NCI-H187 (cell line): ENCODE measurements around the gene CDK9.
A peak's percentile ranks its signal among the peaks of the same experiment; 100 is the strongest.

Experiments
- DNase-seq, 2 experiments: peaks; one replicate each; lab custom pipeline; 2025; lab: John Stamatoyannopoulos, UW

Gene CDK9

DNA sequence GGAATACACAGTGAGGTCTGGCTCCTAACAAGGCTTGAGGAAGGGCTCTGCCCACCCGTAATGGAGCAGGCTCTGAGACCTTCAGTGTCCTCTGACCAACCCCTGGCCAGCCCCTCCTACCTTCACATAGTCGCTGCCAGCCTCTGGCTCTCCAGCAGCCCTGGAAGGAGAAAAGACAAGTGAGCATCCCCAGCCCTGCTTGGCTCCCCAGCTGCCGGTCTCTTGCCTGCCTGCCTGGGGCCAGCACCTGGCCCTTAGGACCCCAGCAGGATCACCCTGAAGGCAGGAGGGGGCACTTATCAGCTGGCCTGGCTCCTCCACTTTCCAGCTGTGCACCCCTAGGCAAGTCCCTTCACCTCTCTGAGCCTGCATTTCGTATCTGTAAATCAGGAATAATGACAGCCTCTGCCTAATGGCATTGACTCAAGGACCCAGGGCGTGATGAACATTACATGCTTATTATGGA lies 24.3 kb upstream of the CDK9 start:
- DNase-seq, result no peak

DNA sequence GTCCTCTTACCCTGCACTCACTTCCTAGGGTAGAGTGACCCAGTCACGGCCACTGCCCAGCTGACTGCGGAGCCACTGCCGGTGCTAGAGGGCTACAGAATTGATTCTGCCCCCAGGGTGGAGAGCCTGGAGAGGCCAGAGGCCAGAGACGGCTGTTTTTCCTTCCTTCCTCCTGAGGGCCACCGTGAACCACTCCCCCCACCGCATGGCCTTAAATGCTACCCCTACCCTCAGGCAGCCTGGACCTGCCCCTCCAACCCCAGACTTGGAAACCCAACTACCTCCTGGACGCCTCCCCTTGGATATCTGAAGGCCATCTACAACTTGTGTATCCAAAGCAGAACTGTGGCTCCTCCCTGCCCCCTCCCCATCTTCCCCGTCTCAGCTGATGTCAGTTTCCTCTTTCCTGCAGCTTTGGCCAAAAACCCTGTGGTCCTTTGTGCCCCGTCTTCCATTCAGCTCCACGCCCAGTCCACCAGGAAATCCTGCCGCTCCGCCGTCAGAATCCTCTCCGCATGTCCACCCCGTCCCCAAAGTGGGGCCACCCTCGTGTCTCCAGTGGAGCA lies 23.6 kb upstream of the CDK9 start:
- no peak for DNase-seq

- no peak for DNase-seq
Measured at GRCh38 chr9:127763918-127764384, 21.9 kb upstream of the CDK9 start.

GRCh38 chr9:127765418-127765817 lies 20.4 kb upstream of the CDK9 start:
- no peak for DNase-seq

- no peak for DNase-seq
Measured at GRCh38 chr9:127767410-127767809, 18.4 kb upstream of the CDK9 start.

- DNase-seq, result no peak
Measured at GRCh38 chr9:127767909-127768331, 17.9 kb upstream of the CDK9 start.

GRCh38 chr9:127768698-127769097 lies 17.1 kb upstream of the CDK9 start:
- no peak for DNase-seq

DNA sequence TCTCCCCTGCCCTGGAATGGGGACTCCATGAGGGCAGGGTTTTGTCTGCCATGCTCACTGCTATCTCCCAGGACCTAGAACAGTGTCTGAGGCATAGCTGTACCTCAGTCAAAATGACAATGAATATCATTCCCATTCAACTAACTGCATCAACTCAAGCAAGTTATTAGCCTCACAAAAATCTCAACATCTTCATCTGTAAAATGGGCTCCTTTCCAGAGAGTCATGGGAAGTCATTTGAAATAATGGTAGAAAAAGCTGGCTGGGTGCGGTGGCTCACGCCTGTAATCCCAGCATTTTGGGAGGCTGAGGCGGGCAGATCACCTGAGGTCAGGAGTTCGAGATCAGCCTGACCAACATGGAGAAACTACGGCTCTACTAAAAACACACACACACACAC lies 16.7 kb upstream of the CDK9 start:
- DNase-seq, result no peak

DNA sequence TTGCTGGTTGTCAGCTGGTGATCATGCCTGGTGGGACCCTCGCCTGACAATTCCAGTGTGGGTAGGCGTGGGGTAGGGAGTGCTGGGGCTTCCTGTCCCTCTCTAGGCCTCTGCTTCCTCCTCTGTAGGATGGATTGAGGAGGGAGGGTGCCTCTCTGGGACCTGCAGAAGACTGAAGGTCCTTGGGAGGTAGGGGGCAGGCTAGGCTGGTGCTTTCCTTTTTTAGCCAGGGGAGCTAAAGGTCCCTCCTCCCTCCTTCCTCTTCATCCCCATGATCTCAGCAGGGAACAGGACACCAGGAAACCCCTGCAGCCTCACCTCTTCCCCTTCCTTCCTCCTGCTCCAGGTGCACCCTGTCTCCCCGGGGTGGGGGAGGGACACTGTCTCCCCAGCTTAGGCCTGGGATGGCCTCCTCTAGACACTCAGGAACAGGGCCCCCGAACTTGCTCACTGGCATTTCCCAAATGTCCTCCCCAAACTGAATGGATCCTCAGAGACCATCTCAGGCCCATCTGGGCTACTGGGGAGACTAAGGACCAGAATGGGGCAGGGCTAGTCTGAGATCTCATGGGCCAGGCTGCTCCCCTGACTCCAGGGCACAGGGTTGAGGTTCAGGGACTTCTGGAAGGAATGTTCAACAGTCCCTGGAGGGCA lies 15.8 kb upstream of the CDK9 start:
- no peak for DNase-seq

DNA sequence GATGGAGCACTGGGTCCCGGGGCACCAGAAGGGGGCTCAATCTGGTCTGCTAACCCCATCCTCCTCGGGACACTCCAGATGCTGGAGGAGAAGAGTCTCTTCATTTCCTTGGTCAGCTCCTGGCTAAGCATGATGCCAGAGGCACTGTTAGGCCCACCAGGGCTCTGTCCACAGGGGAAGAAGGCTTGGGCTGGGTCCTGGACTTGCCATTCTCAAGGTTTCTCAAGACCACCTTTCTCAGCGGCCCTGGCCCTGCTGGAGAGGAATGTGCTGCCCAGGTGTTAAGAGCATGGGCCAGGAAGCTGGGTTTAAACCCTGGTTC lies 15.3 kb upstream of the CDK9 start:
- DNase-seq, result no peak

DNA sequence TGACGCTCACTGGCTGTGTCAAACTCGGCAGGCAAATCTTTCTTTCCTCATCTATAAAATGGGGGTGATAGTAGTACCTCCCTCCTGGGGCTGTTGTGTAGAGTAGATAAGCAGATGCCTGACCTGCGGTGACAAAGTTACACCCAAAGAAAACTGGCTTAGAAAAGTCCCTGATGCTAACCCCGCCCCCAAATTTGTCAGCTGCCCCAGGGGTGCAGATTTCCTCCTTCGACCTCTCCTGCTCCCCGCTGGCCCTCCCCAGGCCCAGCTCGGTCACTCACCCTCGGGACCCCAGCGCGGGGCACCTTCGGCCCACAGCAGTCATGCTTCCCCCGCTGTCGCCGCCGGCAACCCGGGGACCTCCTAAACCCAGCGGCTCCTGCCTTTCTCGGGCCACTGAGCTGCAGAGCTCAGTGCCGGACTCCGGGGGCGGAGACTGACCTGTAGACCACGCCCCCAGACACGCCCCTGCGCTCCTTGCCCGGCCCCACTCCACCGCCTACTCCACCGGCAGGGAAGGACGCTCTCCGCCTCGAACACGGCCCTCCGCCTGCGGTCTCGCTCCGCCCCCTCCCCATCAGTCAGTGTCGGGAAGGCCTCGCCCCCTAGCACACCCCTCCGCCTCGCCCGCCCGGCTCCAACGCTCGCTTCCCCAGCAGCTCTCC lies 14.8 kb upstream of the CDK9 start:
- peak; percentile 78 to 91 for DNase-seq

DNA sequence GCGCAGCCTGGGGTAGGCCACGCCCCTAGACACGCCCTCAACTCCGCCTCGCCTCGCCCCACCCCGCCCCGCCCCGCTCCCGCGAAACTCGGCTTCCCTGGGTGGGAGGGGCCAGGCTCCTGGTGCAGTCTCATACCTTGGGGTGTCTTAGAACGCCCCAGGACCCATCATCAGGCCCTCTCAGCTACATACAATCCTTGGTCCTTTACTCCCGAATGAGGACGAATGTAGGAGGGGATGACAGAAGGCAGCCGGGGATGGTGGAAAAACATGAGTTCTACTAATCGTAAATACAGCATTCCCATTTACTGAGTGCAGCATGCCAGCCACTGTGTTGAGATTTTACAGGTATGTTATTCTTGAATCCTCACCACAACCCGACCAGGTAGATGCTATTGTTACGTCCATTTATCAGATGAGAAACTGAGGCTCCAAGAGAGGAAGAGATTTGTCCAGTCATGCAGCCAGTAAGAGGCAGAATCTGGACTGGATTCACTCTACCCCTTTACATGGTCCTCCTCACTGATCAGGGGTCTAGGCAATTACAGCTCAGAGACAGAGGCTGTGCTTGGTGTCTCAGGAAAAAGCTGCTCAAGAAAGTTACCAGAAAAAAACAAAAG lies 14.2 kb upstream of the CDK9 start:
- no peak for DNase-seq

- no peak for DNase-seq
Measured at GRCh38 chr9:127772603-127773002, 13.2 kb upstream of the CDK9 start.

- DNase-seq, result no peak
Measured at GRCh38 chr9:127773272-127773671, 12.6 kb upstream of the CDK9 start.

- no peak for DNase-seq
Measured at GRCh38 chr9:127773981-127774380, 11.9 kb upstream of the CDK9 start.

GRCh38 chr9:127776195-127776923 lies 9.5 kb upstream of the CDK9 start:
- no peak for DNase-seq

- DNase-seq, result no peak
Measured at GRCh38 chr9:127776924-127777289, 8.9 kb upstream of the CDK9 start.

DNA sequence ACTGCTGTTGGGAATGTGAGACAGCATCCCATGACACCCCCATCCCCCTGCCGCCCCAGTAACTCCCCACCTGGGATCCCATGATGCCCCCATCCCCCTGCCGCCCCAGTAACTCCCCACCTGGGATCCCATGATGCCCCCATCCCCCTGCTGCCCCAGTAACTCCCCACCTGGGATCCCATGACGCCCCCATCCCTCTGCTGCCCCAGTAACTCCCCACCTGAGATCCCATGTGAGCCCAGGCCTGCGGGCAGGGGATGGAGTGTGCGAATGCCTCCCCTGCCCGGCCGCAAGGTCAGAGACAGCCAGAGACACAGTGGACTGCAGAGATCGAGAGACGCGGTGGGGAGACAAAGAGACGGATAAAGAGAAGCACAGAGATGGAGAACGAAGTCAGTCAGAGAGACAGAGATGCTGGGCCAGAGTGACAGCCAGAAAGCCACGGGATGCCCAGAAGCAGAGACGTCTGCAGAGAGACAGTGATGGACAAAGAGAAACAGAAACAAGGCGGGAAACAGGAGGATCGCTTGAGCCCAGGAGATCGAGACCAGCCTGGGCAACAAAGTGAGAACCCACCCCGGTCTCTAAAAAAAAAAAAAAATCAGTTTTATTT lies 8.4 kb upstream of the CDK9 start:
- no peak for DNase-seq

GRCh38 chr9:127778280-127779135 lies 7.3 kb upstream of the CDK9 start, which contains the start of gene SH2D3C:
Gene SH2D3C (minus strand): TSS chr9:127778666. CDS start chr9:127778627, 39 bp downstream.
- no peak for DNase-seq

DNA sequence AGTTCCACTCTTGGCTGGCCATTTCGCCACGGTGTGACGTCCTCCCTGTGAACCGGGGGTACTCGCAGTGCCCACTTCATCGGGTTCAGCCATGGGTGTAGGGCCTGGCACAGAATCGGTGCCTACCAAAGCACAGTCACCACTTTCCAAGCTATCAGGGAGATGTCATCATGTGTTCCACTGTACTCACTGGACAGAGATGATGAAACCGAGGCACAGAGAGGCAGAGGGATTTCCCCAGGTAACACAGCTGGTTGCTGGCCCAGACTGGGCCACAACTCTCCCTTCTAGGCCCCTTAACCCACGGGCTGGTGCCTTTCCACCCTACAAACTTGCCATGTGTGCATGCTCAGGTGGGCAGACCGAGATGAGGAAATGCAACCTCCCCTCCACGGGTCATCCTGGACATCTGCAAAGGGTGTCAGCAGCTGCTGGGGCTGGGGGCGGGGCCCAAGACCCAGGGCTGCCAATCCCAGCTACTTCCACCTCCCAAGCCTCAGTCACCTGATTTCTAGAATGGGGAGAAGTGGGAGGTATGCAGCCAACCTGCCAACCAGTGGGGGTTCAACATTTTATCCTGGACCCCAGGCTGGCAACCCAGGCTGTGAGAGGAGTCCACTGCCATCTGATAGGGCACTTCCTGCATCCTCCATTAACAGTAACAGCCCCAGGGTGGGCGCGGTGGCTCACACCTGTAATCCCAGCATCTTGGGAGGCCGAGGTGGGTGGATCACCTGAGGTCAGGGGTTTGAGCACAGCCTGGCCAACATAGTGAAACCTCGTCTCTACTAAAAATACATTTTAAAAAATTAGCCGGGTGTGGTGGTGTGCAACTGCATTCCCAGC lies 6.5 kb upstream of the CDK9 start:
- DNase-seq, result no peak
